ENCODE results near the gene EMID1. TPM values are rescaled to one million over a fixed set of nuclear protein-coding genes. Genes with fewer than 3 reads are reported as not detected.
A peak's percentile ranks its signal among the peaks of the same experiment; 100 is the strongest.

The EMID1 gene
- total and polyA plus RNA-seq, 2 donors from 2014 or later = 9.6 to 25.5 TPM

GRCh38 chr22:29187831-29188230 lies 17.9 kb upstream of the EMID1 start:
- Histone ChIP-seq H3K9me3 (ENCODE audit: control insufficient read depth in 2 of 3, insufficient read depth in 1 of 3, low read length in 3 of 3) (no peaks in the 10 kb centered on the region), H3K36me3 (ENCODE audit: control insufficient read depth in 2 of 3, insufficient read depth in 3 of 3, low read length in 3 of 3) (no peaks in the 10 kb centered on the region), H3K4me3 (ENCODE audit: low read length in 3 of 3) (no peak overlapping the region), H3K27ac (ENCODE audit: low read depth in 2 of 2, low read length in 2 of 2) (no peak overlapping the region), H3K4me1 (ENCODE audit: control insufficient read depth in 2 of 3, insufficient read depth in 2 of 3, low read depth in 1 of 3, low read length in 3 of 3) (no peaks in the 10 kb centered on the region), H3K9ac (ENCODE audit: low read length in 3 of 3) (no peak overlapping the region), H3K27me3 (ENCODE audit: control insufficient read depth, insufficient read depth, low read length) (no peaks in the 10 kb centered on the region)
- intact Hi-C loops (cut with DNase I) = no loop called here
- TF ChIP-seq CTCF (IDR thresholded peaks at IDR 0.05; ENCODE audit: borderline replicate concordance, extremely low read depth, insufficient read depth) = no peak
- FAIRE-seq (no peak), DNase-seq (peak in 2 of 5 donors; percentile 30 to 40)

- Histone ChIP-seq H3K27me3 (ENCODE audit: control insufficient read depth, insufficient read depth, low read length) (no peaks in the 10 kb centered on the region), H3K36me3 (ENCODE audit: control insufficient read depth in 2 of 3, insufficient read depth in 3 of 3, low read length in 3 of 3) (no peaks in the 10 kb centered on the region), H3K4me1 (ENCODE audit: control insufficient read depth in 2 of 3, insufficient read depth in 2 of 3, low read depth in 1 of 3, low read length in 3 of 3) (peaks cover 0 to 2% (median 0%) of the 10 kb centered on the region in 3 donors), H3K27ac (ENCODE audit: low read depth in 2 of 2, low read length in 2 of 2) (no peak overlapping the region), H3K9me3 (ENCODE audit: control insufficient read depth in 2 of 3, insufficient read depth in 1 of 3, low read length in 3 of 3) (no peaks in the 10 kb centered on the region), H3K9ac (ENCODE audit: low read length in 3 of 3) (no peak overlapping the region), H3K4me3 (ENCODE audit: low read length in 3 of 3) (no peak overlapping the region)
- FAIRE-seq = no peak
- DNase-seq = peak in 3 of 5 donors; percentile 3 to 58 (median 11)
- no peak for TF ChIP-seq CTCF (IDR thresholded peaks at IDR 0.05; ENCODE audit: borderline replicate concordance, extremely low read depth, insufficient read depth)
- intact Hi-C loops (cut with DNase I) = no loop called here
These were observed 15.6 kb upstream of the EMID1 start for GRCh38 chr22:29190051-29190450.

GRCh38 chr22:29190918-29191317 lies 14.8 kb upstream of the EMID1 start:
- no peaks in the 10 kb centered on the region for H3K9me3 ChIP-seq (ENCODE audit: control insufficient read depth in 2 of 3, insufficient read depth in 1 of 3, low read length in 3 of 3)
- intact Hi-C loops (cut with DNase I) = no loop called here
- peaks cover 0 to 3% (median 0%) of the 10 kb centered on the region in 3 donors for H3K4me1 ChIP-seq (ENCODE audit: control insufficient read depth in 2 of 3, insufficient read depth in 2 of 3, low read depth in 1 of 3, low read length in 3 of 3)
- no peaks in the 10 kb centered on the region for H3K27me3 ChIP-seq (ENCODE audit: control insufficient read depth, insufficient read depth, low read length)
- TF ChIP-seq CTCF (IDR thresholded peaks at IDR 0.05; ENCODE audit: borderline replicate concordance, extremely low read depth, insufficient read depth) = no peak
- no peak overlapping the region for H3K27ac ChIP-seq (ENCODE audit: low read depth in 2 of 2, low read length in 2 of 2)
- H3K36me3 ChIP-seq (ENCODE audit: control insufficient read depth in 2 of 3, insufficient read depth in 3 of 3, low read length in 3 of 3) = no peaks in the 10 kb centered on the region
- no peak overlapping the region for H3K4me3 ChIP-seq (ENCODE audit: low read length in 3 of 3)
- DNase-seq (peak in 2 of 5 donors; percentile 5 to 10), FAIRE-seq (no peak)
- no peak overlapping the region for H3K9ac ChIP-seq (ENCODE audit: low read length in 3 of 3)

- no peaks in the 10 kb centered on the region for H3K36me3 ChIP-seq (ENCODE audit: control insufficient read depth in 2 of 3, insufficient read depth in 3 of 3, low read length in 3 of 3)
- H3K4me3 ChIP-seq (ENCODE audit: low read length in 3 of 3) = no peak overlapping the region
- DNase-seq (peak in 3 of 5 donors; percentile 2 to 35 (median 5)), FAIRE-seq (no peak)
- intact Hi-C loops (cut with DNase I) = no loop called here
- H3K27me3 ChIP-seq (ENCODE audit: control insufficient read depth, insufficient read depth, low read length) = no peaks in the 10 kb centered on the region
- no peaks in the 10 kb centered on the region for H3K9me3 ChIP-seq (ENCODE audit: control insufficient read depth in 2 of 3, insufficient read depth in 1 of 3, low read length in 3 of 3)
- no peak overlapping the region for H3K27ac ChIP-seq (ENCODE audit: low read depth in 2 of 2, low read length in 2 of 2)
- H3K4me1 ChIP-seq (ENCODE audit: control insufficient read depth in 2 of 3, insufficient read depth in 2 of 3, low read depth in 1 of 3, low read length in 3 of 3) = peaks cover 0 to 3% (median 0%) of the 10 kb centered on the region in 3 donors
- no peak overlapping the region for H3K9ac ChIP-seq (ENCODE audit: low read length in 3 of 3)
- TF ChIP-seq CTCF (IDR thresholded peaks at IDR 0.05; ENCODE audit: borderline replicate concordance, extremely low read depth, insufficient read depth) = no peak
These were observed 12.7 kb upstream of the EMID1 start for GRCh38 chr22:29193021-29193420.

All from kidney (tissue), 14 donors.